ENCODE data around the gene NFIX.

The NFIX gene

GRCh38 chr19:13022111-13022858 is 27.0 kb downstream of the NFIX start:
- peak; percentile 47 for DNase-seq

DNA sequence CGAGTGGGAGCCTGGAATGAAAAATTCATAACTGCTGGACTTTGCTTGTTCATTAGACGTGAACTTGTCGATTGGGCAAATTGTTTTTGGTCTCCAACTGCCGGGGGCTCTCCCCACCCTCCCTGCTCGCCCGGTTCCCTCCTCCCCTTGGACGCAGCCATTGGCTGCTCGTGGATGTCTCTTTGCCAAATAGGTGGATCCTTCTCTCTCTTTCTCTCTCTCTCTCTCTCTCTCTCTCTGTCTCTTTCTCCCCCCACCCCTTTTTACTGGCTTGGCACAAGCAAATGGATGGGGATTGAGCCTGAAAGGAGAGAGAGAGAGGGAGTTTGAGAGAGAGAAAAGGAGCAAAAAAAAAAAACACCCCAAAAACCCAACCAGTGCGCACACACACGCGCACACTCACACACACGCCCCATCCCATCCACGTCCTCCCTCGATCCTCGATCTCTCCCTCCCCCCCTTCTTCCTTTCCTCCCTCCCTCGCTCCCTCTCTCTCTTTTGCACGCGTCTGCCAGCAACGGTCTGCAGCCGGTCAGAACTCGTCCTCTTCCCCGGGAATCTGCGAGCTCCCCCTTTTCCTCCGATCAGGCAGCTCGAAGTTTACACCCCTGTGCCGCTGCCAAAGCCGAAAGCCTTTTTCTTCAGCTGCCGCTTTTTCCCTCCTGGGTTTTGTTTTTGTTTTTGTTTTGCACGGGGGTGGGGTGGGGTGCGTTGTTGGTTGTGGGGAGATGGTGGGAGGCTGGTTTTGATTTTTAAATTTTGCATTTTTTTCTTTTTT is 27.8 kb downstream of the NFIX start:
- peak; percentile 60 for DNase-seq

GRCh38 chr19:13023656-13024055 is 28.4 kb downstream of the NFIX start:
- no peak for DNase-seq

- DNase-seq = peak; percentile 62
These were observed 29.1 kb downstream of the NFIX start for GRCh38 chr19:13024126-13024950.

DNA sequence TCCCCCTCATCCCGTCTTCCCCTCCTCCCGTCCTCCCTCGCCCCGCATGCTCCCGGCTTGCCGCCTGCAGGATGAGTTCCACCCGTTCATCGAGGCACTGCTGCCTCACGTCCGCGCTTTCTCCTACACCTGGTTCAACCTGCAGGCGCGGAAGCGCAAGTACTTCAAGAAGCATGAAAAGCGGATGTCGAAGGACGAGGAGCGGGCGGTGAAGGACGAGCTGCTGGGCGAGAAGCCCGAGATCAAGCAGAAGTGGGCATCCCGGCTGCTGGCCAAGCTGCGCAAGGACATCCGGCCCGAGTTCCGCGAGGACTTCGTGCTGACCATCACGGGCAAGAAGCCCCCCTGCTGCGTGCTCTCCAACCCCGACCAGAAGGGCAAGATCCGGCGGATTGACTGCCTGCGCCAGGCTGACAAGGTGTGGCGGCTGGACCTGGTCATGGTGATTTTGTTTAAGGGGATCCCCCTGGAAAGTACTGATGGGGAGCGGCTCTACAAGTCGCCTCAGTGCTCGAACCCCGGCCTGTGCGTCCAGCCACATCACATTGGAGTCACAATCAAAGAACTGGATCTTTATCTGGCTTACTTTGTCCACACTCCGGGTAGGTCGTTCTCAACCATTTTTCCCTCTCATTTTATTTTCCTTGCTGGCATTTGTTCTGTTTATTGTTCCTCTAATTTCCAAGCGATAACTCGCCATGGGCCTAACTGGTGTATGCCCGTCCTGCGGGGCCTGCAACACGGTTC is 29.8 kb downstream of the NFIX start:
- no peak for DNase-seq

DNA sequence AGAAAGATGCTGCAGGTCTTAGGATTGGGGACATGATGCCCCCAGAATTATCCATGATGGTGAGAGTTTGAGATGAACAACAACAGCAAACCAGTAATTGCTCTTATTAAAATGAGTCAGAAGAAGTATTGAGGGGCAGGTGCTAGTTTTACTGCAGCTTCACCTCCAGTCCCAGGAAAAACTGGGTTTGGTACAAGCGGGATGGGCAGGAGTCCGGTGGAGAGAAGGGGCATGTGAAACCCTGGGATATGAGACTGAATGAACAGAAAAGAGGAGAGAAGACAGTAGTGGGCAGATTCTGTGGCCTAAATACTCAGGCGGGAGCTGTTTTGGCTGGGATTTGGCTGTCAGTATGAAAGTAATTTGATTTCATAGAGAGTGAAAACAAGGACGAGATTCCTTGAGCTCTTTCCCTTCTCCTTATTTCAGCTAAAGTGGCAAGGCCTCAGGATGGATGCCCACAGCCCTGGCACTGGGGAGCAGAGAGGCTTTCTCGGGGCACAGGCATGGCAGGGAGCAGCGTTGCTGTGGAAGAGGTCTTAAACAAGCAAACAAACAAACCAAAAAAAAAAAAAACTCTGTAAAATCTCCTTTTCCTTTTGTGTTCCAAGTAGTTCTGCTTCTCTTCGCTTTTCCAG is 30.7 kb downstream of the NFIX start:
- no peak for DNase-seq

DNA sequence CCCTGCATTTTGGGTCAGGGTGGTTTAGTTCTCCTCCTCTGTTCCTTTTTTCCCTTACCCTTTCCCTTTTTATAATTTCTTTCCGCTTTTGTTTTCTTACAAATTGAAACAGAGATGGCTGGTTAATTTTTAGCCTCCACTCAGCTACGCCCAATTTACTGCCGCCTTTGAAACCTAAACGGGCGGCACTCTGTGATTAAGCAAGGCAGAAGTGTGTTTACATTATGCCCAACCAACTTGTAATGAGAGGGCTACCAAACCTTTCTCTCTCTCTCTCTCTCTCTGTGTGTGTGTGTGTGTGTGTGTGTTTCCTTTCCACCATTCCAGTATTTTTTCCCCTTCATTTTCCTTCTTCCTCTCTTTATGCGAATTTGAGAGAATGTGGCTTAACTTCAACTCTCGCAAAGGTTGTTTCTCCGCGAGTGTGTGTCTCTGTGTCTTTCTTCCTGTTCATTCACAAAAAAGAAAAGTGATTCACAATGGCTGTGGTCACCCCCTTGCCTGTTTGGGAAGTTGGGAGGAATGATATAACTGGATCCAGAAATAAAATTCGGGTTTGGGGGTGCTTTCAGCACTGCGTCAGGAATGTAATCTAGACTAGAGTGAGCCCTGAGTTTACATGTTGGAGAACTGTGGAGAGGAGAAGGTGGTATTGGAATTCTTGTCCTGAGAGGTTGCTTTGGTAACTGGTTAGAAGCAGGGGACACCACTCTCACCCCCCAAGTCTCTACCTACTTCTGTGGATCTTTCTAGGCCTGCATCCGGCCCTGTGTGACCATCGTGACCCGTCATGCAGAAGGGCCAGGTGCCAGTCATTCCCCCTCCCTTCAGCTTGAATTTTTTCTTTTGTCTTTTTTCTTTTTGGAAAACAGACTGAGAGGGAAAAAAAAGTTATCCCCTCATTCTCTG is 31.4 kb downstream of the NFIX start:
- peak; percentile 44 for DNase-seq

DNA sequence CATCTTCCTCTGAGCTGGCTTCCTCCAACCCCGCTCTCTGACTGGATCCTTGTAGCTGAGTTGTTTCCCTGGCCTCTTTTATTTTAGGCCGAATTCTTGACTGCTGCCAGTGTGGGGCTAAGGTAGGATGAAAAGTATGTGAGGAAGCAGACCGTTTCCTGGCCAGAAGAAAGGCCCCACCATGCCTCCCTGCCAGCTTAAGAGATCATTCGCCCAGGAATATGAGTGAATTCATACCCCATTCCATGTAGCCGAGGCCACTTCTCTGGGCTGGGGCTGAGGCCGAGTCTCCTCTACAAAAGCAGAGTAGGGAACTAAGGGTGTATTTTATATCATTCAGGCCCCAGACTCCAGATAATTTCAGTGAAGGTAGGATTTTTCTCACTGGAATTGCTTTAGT is 32.3 kb downstream of the NFIX start:
- no peak for DNase-seq

DNA sequence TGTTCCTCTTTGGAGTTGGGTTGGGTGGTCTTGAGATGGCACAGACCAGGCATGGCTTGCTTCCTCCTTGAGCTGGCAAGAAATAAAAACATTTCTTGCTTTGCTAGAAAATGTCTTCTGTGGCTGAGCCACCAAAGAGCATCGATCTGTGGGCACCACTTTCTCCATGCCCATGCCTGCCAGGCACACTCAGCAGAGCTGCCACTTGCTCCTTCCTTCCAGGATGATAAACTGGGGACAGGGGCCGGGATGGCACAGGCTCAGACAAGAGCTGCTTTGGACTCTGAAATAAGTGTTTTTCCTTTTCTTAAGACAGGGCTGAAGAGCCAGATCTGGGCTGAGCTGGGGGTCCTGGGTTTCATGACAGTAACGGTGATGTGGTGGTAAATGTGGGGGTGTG is 32.8 kb downstream of the NFIX start:
- no peak for DNase-seq

DNA sequence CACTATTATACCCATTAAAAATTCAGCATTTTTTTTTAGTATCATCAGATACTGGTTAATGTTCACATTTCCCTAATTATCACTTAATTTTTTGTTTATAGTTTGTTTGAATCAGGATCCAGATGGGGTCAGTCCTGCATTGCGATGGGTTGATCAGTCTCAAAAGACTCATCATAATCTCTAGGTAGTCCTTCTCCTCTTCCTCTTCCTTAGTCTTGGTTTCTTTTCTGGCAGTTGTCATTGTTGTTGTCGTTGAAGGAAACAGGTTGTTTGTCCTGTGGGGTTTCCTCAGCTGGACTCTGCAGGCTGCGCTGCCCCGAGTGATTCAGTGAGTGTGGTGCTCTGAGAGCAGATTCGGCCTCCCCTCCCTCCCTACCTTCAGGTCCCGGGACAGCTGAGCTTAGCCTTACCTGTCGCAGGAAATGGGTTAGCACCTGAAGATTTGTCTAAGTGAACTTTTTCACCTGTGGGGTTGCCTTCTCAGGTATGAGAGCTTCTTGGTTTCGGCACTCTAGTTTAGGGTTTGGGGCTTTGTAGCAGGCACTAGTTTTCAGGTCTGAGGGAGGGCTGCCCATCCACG is 34.1 kb downstream of the NFIX start:
- no peak for DNase-seq

DNA sequence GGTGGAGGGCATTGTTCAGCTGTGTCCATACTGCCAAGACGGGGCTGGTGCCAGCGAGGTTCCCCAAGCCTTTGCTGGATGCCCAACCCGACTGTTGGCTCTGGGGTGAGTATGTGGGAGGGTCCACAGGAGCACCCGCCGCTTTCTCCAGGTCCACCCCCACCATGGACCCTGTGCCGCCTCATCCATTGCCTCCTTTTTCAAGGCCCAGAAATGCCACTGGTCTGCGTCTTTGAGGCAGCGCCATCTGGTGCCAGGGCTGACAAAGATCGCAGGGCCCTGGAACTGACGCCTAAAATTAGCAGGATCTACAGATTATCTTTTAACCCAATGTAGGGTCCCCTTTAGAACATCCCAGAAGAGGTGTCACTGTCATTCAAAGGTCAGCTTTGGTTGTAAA is 34.6 kb downstream of the NFIX start:
- DNase-seq = no peak

DNA sequence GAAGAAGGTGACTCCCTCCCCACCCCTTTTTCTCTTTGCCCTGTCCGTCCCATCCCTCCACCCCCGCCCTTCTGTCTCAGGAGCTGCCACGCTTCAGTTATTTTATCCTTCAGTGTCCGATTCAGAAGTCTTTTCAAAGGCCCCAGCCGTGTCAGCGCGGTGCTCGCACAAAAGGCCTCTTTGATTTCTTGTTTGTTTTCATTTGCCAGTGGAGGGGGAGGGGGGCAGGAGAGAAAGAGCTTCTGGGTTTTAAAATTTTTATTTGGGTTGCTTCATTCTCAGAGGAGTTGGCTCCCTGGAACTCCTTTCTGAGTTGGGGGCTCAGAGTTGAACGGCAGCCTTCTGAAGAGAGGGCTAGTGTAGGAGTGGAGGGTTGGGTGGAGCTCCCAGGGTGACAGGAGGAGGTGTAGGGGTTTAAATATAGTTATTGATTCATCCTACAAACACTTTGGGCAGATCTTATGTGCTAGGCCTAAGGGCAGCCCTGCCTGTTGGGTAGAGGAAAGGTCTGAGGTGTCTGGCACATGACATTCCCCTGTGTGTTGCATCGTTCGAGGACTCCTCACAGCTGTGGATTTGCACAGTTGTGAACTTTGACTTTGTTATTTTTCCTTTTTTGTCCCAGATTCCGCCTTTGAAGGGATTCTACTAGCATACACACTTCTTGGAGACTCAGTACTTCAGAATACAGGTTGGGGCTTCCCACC is 36.8 kb downstream of the NFIX start:
- no peak for DNase-seq

- DNase-seq = no peak
These were observed 37.6 kb downstream of the NFIX start for GRCh38 chr19:13032837-13033236.

DNA sequence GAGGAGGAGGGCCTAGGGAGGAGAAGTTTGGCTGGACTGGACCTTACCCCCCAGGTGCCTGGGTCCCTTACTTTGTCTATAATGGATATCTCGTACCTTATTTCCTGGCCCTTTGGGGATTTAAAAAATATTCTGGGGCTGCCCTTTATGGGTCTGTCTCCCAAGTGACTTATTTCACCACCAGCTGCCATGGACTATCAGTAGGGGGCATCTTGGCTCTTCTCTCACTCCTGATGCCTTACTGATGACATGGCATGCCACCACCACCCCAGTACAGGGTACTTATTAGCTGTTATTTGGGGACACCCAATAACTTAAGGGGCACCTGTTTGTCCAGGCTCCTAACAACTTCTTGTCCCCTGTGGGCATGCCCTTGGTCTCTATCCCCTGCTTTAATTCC is 38.0 kb downstream of the NFIX start:
- DNase-seq = no peak

DNA sequence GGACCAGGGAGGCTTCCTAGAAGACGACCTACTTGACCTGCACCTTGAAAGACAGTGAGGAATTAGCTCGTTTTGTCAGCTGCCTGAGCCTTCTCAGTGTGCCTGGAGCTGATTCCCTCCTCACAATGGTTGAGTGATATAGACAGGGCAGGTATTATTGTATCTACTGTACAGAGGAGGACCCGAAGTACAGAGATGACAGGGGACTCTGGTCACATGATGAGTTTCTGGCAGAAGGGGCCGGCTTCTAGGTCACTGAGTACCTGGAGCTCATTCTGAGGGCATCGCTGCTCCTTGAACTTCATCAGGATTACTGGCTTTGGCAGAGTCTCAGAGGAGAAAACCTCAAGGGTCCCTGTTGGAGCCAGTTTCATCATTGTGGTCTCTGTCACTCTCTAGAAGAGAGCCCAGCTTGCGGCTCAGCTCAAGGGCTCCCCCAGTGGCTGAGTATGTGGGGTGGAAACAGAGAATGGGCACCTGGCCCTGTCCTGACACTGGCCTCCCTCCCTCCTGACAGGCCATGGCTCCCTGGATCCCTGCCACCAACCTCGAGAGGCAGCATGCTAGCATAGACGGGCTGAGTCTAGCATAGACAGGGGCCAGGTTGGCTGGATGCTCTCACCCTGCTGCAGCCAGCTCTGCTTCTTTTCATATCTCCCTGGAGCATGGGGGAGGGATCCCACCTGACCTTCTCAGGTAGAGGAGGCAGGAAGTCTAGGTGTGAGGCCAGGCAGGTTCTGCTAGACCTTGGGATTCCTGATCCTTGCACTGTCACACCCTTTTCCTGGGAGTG is 38.7 kb downstream of the NFIX start:
- no peak for DNase-seq

DNA sequence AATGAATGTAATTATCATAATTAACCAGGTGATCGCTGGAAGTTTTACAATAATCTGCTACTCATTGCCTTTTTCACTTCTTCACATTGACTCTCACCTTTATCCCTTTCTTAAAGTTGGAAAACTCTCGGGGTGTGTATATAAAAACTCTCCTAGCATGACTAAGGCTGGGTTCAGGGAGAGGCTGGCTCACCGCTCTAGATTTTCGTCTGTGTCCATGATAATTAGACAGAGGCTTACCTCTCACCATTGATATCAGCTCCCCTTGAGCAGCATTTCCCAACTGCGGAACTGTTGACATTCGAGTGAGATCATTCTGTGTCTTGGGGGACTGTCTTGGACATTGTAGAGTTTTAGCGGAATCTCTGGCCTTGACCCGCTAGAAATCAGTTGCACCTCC is 39.4 kb downstream of the NFIX start:
- no peak for DNase-seq

DNA sequence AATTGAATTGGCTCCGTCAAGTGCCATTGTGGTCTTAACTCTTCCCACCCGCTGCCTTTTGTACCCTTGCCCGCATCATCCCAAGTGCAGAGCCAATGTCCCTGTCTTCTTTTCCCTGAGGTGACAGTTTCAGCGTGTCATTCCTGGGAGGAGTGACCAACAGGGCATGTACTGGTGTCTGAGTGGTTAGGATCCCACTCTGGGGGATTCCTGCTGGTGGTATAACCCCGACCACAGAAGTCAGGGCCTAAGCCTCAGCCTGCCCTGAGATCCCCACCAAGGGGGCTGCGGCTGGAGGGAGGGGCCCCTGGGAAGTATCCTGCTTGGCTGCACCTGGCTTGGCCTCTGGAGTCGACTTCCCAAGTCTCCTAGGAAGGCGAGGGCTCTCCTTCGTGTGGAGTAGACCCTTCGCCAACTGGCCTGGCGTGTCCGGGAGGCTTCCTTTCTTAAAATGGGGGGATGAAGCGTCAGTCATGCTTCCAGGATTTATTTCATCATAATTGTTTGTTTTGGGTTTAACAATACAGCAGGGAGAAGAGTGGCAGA is 40.6 kb downstream of the NFIX start:
- DNase-seq = no peak

GRCh38 chr19:13036366-13036976 is 41.2 kb downstream of the NFIX start:
- no peak for DNase-seq
